ELF-1 (cell line): ENCODE results near the gene EVPLL.
"Not testable (repeated sequence)": the region's sequence is repeated elsewhere in the genome, so short reads cannot be mapped to it uniquely, and the experiment has no call there.

Experiments
- DNase-seq: peaks from one replicate; pipeline ENCODE4 v3.0.0-alpha.2; 2016; ENCODE audit warnings: low read depth, low spot score

The EVPLL gene

GRCh38 chr17:18379246-18380146 is 1.9 kb downstream of the EVPLL start:
- DNase-seq: no peak

DNA sequence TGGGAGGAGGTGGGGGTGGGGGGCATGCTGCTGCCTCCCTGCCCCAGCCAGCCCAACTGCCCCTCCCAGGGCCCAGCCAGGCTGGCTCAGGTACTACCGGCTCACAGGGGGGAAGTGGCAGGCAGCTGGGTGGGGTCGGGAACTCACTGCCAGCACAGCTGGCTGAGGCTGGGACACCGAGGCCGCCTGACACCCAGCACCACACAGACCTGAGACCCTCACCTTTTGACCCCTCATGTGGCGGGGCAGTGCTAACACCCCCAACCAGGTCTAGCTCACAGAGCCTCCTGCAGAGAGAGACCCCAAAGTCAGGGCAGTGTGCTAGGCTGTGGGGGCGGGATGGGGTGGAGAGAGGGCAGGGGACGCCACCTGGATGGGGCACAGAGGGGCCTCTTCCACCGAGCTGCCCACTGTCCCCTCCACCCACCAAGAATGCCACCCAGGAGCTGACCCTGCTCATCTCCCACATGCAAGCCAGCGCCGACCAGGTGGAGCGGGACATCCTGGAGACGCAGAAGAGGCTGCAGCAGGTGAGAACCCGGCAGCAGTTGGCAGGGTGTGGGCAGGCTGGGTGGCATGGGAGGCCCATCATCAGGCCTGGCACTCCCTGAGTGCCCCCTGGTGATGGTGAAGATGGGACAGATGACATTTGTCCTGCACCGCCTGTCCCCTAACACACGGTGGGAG is 3.0 kb downstream of the EVPLL start:
- DNase-seq: no peak

GRCh38 chr17:18381158-18381952 is 3.8 kb downstream of the EVPLL start:
- no peak for DNase-seq

- no peak for DNase-seq
These were observed 4.3 kb downstream of the EVPLL start for GRCh38 chr17:18381953-18382245.

DNA sequence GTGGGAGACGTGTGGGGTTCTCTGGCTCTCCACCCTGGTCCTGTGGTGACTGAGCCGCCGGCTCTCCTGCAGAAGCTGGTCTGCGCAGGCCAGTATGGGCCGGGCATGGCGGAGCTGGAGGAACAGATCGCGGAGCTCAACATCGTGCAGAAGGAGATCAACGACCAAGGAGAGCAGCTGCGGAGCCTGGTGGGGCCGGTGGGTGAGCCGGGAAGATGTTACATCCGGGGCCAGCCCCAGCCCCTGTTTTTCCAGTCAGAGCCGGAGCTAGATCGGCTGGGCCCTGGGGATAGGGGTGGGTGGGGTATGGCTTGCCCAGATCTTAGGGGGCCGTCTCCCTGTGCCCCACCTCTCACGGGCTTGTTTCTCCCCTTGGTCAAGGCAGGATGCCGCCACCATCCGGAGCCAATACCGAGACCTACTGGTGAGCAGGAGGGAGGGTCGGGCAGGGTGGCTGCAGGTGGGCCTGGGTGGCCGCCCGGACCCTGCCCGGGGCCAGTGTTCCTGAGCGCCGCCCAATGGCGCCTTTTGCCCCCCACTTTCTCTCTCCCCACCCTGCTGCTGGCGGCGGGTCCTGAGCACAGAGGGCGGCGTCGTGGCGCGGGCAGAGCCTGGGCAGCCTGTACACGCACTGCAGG is 5.0 kb downstream of the EVPLL start:
- no peak for DNase-seq

DNA sequence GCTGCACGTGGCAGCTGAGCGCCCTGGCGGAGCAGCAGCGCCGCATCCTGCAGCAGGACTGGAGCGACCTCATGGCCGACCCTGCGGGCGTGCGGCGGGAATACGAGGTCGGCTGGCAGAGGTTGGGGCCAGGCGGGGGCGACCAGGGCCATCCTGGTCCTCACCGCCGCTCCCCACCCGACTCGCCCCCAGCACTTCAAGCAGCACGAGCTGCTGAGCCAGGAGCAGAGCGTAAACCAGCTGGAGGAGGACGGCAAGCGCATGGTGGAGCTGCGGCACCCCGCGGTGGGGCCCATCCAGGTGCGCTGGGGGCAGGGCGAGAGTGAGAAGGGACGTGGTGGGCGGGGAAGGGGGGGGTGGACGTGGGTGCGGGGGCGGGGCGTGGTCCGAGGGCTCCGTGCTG is 5.5 kb downstream of the EVPLL start:
- peak; percentile 59 for DNase-seq

DNA sequence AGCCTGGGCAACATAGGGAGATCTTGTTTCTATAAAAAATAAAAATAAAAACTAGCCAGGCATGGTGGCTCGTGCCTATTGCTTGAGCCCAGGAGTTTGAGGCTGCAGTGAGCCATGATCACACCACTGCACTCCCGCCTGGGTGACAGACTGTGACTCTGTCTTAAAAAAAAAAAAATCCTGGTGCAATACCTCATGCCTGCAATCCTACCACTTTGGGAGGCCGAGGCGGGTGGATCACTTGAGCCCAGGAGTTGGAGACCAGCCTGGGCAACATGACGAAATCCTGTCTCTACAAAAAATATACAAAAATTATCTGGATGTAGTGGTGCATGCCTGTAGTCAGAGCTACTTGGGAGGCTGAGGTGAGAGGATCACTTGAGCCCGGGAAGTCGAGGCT is 6.7 kb downstream of the EVPLL start:
- DNase-seq: not testable (repeated sequence)

- DNase-seq: peak; percentile 53
These were observed 10.0 kb downstream of the EVPLL start for GRCh38 chr17:18387583-18387982.

- DNase-seq: not testable (repeated sequence)
These were observed 10.7 kb downstream of the EVPLL start for GRCh38 chr17:18388266-18388665.

DNA sequence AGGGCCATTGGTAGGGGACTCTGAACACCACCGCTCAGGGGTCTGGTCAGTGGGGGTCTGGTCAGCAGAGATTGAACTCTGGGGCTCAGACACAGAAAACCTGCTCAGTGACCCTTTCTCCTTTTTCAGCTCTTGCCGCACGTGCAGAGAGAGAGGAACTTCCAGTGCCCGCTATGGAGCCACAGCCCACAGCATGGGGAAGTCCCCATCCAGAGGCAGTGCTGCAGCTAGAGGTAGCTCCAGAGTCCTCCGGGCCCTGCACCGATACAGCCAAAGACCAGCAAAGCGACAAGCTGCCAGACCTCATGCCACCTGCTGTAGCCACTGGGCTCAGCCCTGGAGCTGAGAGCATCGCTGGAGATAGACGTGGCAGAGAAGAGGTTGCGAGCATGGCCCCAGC is 11.2 kb downstream of the EVPLL start:
- not testable (repeated sequence) for DNase-seq

- DNase-seq: not testable (repeated sequence)
These were observed 24.5 kb downstream of the EVPLL start for GRCh38 chr17:18401872-18402590.

DNA sequence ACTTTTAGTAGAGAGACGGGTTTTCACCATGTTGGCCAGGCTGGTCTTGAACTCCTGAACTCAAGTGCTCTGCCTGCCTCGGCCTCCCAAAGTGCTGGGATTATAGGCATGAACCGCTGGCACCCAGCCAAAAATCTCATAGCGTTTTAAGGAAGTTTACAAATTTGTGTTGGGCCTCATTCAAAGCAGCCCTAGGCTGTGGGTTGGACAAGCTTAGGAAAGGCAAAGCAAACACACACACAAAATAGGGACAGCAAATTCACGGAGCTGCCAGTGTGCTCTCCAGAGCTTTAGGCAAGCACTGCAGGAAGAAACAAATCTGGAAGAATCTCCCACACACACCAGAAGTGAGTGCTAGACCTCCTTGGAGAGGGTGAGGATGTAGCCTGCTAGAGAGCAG is 25.6 kb downstream of the EVPLL start:
- not testable (repeated sequence) for DNase-seq

GRCh38 chr17:18403604-18404003 is 26.0 kb downstream of the EVPLL start:
- DNase-seq: not testable (repeated sequence)

DNA sequence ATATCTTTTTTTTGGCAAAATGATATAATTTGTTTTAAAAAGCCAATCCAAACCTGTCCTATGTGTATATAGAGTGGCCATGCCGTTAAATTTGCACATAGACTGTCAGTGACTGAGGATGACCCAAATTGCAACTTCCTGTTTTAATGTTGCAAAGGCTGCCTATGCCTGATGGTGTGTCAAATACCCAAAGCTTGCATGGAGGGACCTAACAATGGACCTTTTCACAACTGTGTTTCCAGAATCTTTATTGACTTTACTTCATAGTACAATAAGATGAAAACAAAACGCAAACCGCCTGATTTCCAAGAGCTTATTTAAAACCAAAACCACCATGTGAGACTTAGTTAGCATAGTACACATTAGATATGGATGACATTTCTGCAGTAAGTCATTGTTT is 31.3 kb downstream of the EVPLL start:
- not testable (repeated sequence) for DNase-seq

DNA sequence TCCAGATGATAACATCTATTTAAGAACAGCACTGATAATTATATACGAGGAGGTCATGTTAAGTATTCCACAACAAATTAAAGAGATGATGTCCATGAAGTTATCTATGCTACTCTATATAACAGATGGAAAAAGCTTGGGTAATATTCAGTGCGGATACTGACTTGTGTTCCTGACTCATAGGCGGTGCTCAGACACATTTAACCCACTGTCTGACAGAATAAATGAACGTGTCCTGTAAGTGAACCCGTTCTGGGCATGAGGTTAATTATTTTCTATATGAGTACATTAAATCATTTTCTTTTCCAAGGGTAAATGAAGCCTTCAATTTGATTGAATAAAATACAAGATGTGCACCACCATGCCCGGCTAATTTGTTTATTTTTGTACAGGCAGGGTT is 31.7 kb downstream of the EVPLL start:
- not testable (repeated sequence) for DNase-seq

DNA sequence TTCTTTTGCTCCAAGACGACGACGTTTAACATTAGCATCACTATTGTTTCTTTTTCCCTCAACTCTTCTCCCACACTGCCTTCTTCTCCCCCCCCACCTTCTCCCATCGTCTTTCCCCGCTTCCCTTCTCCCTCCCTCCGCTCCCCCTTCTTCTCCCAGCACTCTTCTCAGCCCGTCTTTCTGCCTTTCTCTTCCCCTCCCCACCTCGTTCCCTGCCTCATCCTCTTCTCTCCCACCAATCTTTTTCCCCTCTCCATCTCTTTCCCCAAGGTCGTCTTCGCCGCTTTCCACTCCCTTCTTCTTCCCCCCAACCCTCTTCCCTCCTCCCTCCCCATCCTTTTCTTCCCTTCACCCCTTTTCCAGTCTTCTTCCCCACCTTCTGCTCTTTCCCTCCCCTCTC is 33.2 kb downstream of the EVPLL start:
- DNase-seq: peak; percentile 40

- DNase-seq: peak; percentile 46
These were observed 33.8 kb downstream of the EVPLL start for GRCh38 chr17:18411377-18411864.

GRCh38 chr17:18412001-18412538 is 34.5 kb downstream of the EVPLL start:
- DNase-seq: not testable (repeated sequence)

DNA sequence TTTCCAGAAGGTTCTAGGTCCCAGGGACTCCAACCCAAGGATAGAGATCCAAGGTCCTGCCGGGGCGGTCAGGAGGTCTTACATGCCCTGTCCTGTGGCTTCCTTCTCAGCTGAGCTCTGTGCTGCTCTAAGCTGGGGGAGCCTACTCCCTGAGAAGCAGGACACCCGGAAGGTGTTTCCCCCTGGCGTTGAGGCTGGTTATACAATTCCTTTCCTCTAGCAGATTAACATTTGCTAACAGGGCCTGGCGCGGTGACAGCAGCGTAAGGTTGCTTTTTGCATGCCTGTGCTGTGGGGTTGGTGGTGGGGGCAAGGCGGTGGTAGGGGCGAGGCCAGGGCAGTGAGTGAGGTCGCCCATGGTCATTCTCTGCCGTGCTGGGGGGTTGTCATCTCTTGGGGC is 43.9 kb downstream of the EVPLL start:
- DNase-seq: not testable (repeated sequence)

- DNase-seq: not testable (repeated sequence)
These were observed 44.9 kb downstream of the EVPLL start for GRCh38 chr17:18422464-18422863.

GRCh38 chr17:18423015-18423414 is 45.4 kb downstream of the EVPLL start:
- DNase-seq: not testable (repeated sequence)
